Spleen (tissue), 7 donors: ENCODE measurements around the gene GABBR2.

ENCODE experiments used
- POLR2A ChIP-seq, 3 donors: fragments of 450-650 bp; IDR thresholded peaks; one replicate each; pipeline ENCODE4 v1.5.1; 2017; ENCODE audit warnings: antibody characterized with exemption in 3 of 3, mild to moderate bottlenecking in 1 of 3
- POLR2AphosphoS5 ChIP-seq, 3 donors: sonication (generic); formaldehyde crosslinking; IDR thresholded peaks; one replicate each; pipeline ENCODE4 v1.5.1; 2017; ENCODE audit warnings: antibody characterized with exemption in 3 of 3
- TF ChIP-seq, protein P1 (sequence below), 11 experiments: fragments of 200-600 bp in 7 of 11; fragments of 450-650 bp in 4 of 11; sonication (generic) in 4 of 11; IDR thresholded peaks in 8 of 11; conservative IDR thresholded peaks in 3 of 11; 1 replicate in 7 of 11; 2 replicates in 4 of 11; pipeline versions ENCODE4 v1.4.0 to v1.8.0; 2016 to 2021; ENCODE audit warnings: antibody characterized with exemption in 11 of 11, inconsistent platforms in 4 of 11, mild to moderate bottlenecking in 1 of 11
- donor health status: DM: no; HTN: no; CAD: no; lungs with moderate emphysema.
- donor health status: DM: no; HTN: no; CAD: no.
- donor health status: DM: no; HTN: no; CAD: no.

DNA sequence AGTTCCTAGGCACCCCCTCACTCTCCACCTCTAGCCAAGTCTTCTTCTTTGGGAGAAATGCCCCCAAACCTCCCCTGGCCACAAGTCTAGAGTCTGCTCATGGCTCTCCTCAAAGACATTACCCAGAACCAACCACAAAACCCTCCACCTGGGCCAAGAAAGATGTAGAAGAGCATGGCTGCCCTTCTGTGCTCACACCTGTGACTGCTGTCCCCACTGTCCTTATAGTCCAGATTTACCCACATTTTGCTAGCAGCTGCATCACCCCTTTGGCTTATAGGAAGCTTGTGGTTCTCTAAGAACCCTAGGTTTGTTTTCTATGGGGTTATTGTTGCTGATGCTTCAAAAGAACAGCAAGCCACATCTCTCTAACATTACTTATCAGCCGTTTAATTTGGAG lies 6.1 kb upstream of the GABBR2 start:
- TF ChIP-seq, protein P1, sequence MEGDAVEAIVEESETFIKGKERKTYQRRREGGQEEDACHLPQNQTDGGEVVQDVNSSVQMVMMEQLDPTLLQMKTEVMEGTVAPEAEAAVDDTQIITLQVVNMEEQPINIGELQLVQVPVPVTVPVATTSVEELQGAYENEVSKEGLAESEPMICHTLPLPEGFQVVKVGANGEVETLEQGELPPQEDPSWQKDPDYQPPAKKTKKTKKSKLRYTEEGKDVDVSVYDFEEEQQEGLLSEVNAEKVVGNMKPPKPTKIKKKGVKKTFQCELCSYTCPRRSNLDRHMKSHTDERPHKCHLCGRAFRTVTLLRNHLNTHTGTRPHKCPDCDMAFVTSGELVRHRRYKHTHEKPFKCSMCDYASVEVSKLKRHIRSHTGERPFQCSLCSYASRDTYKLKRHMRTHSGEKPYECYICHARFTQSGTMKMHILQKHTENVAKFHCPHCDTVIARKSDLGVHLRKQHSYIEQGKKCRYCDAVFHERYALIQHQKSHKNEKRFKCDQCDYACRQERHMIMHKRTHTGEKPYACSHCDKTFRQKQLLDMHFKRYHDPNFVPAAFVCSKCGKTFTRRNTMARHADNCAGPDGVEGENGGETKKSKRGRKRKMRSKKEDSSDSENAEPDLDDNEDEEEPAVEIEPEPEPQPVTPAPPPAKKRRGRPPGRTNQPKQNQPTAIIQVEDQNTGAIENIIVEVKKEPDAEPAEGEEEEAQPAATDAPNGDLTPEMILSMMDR (IDR thresholded peaks at IDR 0.05 in 8 of 11, conservative IDR thresholded peaks at IDR 0.05 in 3 of 11): no peak
- no peak for TF ChIP-seq POLR2A (IDR thresholded peaks at IDR 0.05)
- no peak for TF ChIP-seq POLR2AphosphoS5 (IDR thresholded peaks at IDR 0.05)
